K562 (cell line): ENCODE data around the gene VARS1. TPM values are rescaled to one million over a fixed set of nuclear protein-coding genes. Genes with fewer than 3 reads are reported as not detected.

Experiments used
- ARID2 ChIP-seq: fragments of 450-650 bp; IDR thresholded peaks from 2 replicates; pipeline ENCODE4 v1.6.1; 2017; ENCODE audit warnings: antibody characterized with exemption, mild to moderate bottlenecking
- ILK ChIP-seq: fragments of 450-650 bp; IDR thresholded peaks from 2 replicates; pipeline ENCODE4 v1.6.1; 2016; ENCODE audit warnings: missing genetic modification characterization, low read depth, mild to moderate bottlenecking, missing compliant biosample characterization, moderate library complexity, borderline replicate concordance
- MEF2A ChIP-seq: IDR thresholded peaks from 2 replicates; pipeline ENCODE4 v1.6.1; 2011; ENCODE audit warnings: low read depth, mild to moderate bottlenecking, low read length, moderate library complexity; ENCODE audit not compliant: control insufficient read depth
- PHB ChIP-seq: fragments of 250-450 bp; sonication (Bioruptor Pico); IDR thresholded peaks from 2 replicates; pipeline ENCODE4 v1.5.0; 2021
- POLR2A ChIP-seq: fragments of 450-650 bp; conservative IDR thresholded peaks from 2 replicates; pipeline ENCODE4 v1.6.1; 2016
- RAD21 ChIP-seq, 2 experiments: fragments of 250-450 bp in 1 of 2; fragments of 450-650 bp in 1 of 2; sonication (Bioruptor Pico) in 1 of 2; formaldehyde crosslinking in 1 of 2; IDR thresholded peaks in 1 of 2; conservative IDR thresholded peaks in 1 of 2; 2 replicates each; pipeline versions ENCODE4 v1.4.0 to v1.8.0; 2020 to 2022; ENCODE audit warnings: mild to moderate bottlenecking in 2 of 2, moderate library complexity in 1 of 2
- SRSF1 ChIP-seq: fragments of 200-400 bp; formaldehyde crosslinking; IDR thresholded peaks from 2 replicates; pipeline ENCODE4 v1.6.1; 2017; ENCODE audit warnings: mild to moderate bottlenecking, low read depth, low read length, moderate library complexity
- polyA plus RNA-seq, 8 experiments: library from polyadenylated mRNA; depleted of rRNA in 4 of 8; stranded (reverse) in 5 of 8; unstranded in 3 of 8; fragments of >200 nt; fragmentation: Nextera tagmentation in 2 of 8; fragmentation: Illumina TruSeq in 1 of 8; extraction: Ambion mirVana in 2 of 8; extraction: Trizol in 1 of 8; gene quantifications; 2 replicates each; pipeline versions ENCODE4 v1.2.1 to v1.2.3, GENCODE V29; 2011 to 2014; ENCODE audit warnings: inconsistent platforms in 1 of 8, missing spikeins in 1 of 8
- total RNA-seq, 7 experiments: library from RNA; depleted of rRNA in 6 of 7; stranded (reverse); fragments of >200 nt in 6 of 7; fragmentation: Illumina TruSeq in 2 of 7; extraction: Trizol in 2 of 7; gene quantifications; 2 replicates each; pipeline versions ENCODE4 v1.2.1 to v1.2.3, GENCODE V29; 2011 to 2021; ENCODE audit warnings: low replicate concordance in 1 of 7
- TF ChIP-seq, protein P1 (sequence below): sonication (generic); formaldehyde crosslinking; IDR thresholded peaks from 2 replicates; pipeline ENCODE4 v1.8.1; 2023; ENCODE audit warnings: mild to moderate bottlenecking, missing genetic modification reagents, moderate library complexity
- TF ChIP-seq, protein P2 (sequence below): fragments of 250-450 bp; sonication (Bioruptor Pico); IDR thresholded peaks from 2 replicates; pipeline ENCODE4 v1.8.0; 2022; ENCODE audit warnings: moderate library complexity, mild to moderate bottlenecking, inconsistent platforms
- TF ChIP-seq, protein P3 (sequence below): fragments of 250-450 bp; sonication (Bioruptor Pico); IDR thresholded peaks from 2 replicates; pipeline ENCODE4 v1.5.0; 2021; ENCODE audit warnings: mild to moderate bottlenecking, borderline replicate concordance
- TF ChIP-seq, protein P4 (sequence below), 3 experiments: IDR thresholded peaks in 2 of 3; conservative IDR thresholded peaks in 1 of 3; 2 replicates each; pipeline ENCODE4 v1.5.1; 2011 to 2012; ENCODE audit warnings: low read length in 3 of 3, mild to moderate bottlenecking in 3 of 3, control low read depth in 2 of 3, improper control_type of control experiment in 1 of 3, inconsistent platforms in 1 of 3, low read depth in 1 of 3, mixed read lengths in 1 of 3, moderate library complexity in 1 of 3; ENCODE audit not compliant: insufficient read depth in 2 of 3
- TF ChIP-seq, protein P5 (sequence below), 2 experiments: IDR thresholded peaks; 2 replicates each; pipeline ENCODE4 v1.6.1; 2011; ENCODE audit warnings: borderline replicate concordance in 1 of 2, control low read depth in 1 of 2, low read depth in 1 of 2, low read length in 1 of 2, mild to moderate bottlenecking in 1 of 2, mixed read lengths in 1 of 2, moderate library complexity in 1 of 2; ENCODE audit not compliant: insufficient read depth in 1 of 2, insufficient read length in 1 of 2, poor library complexity in 1 of 2, severe bottlenecking in 1 of 2; ENCODE audit errors: extremely low read depth in 1 of 2
- TF ChIP-seq, protein P6 (sequence below): sonication (generic); formaldehyde crosslinking; IDR thresholded peaks from 2 replicates; pipeline ENCODE4 v1.8.0; 2022; ENCODE audit warnings: mild to moderate bottlenecking, missing genetic modification reagents

VARS1 gene
- total and polyA plus RNA-seq, 9 of the 15 experiments (the other 6 are each of a cell fraction or from before 2014, with no cell fraction given): 2.9 to 488 (median 130) TPM

DNA sequence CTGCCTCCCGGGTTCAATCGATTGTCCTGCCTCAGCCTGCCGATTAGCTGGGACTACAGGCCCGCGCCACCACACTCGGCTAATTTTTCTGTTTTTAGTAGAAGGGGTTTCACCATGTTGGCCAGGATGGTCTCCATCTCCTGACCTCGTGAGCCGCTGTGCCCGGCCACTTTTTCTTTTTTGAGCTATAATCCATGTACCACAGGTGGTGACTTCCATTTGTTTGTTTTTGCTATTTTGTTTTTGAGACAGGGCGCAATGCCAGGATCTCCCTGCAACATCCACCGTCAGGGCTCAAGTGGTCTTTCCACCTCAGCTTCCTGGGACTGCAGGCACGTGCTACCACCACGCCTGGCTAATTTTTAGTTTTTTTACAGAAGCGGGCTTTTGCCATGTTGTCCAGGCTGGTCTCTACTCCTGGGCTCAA is 40.5 kb upstream of the VARS1 start (continued):
- TF ChIP-seq, protein P1, sequence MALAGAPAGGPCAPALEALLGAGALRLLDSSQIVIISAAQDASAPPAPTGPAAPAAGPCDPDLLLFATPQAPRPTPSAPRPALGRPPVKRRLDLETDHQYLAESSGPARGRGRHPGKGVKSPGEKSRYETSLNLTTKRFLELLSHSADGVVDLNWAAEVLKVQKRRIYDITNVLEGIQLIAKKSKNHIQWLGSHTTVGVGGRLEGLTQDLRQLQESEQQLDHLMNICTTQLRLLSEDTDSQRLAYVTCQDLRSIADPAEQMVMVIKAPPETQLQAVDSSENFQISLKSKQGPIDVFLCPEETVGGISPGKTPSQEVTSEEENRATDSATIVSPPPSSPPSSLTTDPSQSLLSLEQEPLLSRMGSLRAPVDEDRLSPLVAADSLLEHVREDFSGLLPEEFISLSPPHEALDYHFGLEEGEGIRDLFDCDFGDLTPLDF (CRISPR knock-in tag): peak; percentile 50
- TF ChIP-seq, protein P2, sequence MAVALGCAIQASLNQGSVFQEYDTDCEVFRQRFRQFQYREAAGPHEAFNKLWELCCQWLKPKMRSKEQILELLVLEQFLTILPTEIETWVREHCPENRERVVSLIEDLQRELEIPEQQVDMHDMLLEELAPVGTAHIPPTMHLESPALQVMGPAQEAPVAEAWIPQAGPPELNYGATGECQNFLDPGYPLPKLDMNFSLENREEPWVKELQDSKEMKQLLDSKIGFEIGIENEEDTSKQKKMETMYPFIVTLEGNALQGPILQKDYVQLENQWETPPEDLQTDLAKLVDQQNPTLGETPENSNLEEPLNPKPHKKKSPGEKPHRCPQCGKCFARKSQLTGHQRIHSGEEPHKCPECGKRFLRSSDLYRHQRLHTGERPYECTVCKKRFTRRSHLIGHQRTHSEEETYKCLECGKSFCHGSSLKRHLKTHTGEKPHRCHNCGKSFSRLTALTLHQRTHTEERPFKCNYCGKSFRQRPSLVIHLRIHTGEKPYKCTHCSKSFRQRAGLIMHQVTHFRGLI (CRISPR knock-in tag): no peak
- TF ChIP-seq, protein P3, sequence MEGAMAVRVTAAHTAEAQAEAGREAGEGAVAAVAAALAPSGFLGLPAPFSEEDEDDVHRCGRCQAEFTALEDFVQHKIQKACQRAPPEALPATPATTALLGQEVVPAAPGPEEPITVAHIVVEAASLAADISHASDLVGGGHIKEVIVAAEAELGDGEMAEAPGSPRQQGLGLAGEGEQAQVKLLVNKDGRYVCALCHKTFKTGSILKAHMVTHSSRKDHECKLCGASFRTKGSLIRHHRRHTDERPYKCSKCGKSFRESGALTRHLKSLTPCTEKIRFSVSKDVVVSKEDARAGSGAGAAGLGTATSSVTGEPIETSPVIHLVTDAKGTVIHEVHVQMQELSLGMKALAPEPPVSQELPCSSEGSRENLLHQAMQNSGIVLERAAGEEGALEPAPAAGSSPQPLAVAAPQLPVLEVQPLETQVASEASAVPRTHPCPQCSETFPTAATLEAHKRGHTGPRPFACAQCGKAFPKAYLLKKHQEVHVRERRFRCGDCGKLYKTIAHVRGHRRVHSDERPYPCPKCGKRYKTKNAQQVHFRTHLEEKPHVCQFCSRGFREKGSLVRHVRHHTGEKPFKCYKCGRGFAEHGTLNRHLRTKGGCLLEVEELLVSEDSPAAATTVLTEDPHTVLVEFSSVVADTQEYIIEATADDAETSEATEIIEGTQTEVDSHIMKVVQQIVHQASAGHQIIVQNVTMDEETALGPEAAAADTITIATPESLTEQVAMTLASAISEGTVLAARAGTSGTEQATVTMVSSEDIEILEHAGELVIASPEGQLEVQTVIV (CRISPR knock-in tag): 0 out of 2 replicates have a peak, but pooled peaks have one; percentile 13
- TF ChIP-seq, protein P4, sequence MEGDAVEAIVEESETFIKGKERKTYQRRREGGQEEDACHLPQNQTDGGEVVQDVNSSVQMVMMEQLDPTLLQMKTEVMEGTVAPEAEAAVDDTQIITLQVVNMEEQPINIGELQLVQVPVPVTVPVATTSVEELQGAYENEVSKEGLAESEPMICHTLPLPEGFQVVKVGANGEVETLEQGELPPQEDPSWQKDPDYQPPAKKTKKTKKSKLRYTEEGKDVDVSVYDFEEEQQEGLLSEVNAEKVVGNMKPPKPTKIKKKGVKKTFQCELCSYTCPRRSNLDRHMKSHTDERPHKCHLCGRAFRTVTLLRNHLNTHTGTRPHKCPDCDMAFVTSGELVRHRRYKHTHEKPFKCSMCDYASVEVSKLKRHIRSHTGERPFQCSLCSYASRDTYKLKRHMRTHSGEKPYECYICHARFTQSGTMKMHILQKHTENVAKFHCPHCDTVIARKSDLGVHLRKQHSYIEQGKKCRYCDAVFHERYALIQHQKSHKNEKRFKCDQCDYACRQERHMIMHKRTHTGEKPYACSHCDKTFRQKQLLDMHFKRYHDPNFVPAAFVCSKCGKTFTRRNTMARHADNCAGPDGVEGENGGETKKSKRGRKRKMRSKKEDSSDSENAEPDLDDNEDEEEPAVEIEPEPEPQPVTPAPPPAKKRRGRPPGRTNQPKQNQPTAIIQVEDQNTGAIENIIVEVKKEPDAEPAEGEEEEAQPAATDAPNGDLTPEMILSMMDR (IDR thresholded peaks at IDR 0.05 in 2 of 3, conservative IDR thresholded peaks at IDR 0.05 in 1 of 3; ENCODE audit: insufficient read depth in 2 of 3, low read depth in 1 of 3, low read length in 3 of 3): 0 out of 6 replicates have a peak, but pooled peaks of 1 of the 3 experiments have one; percentile 2
- no peak for TF ChIP-seq MEF2A
- peak; percentile 31; the same call in 1 of the 2 replicates for TF ChIP-seq POLR2A
- no peak for TF ChIP-seq RAD21 (CRISPR knock-in tag; conservative IDR thresholded peaks at IDR 0.05 in 1 of 2, IDR thresholded peaks at IDR 0.05 in 1 of 2)
- TF ChIP-seq, protein P5, sequence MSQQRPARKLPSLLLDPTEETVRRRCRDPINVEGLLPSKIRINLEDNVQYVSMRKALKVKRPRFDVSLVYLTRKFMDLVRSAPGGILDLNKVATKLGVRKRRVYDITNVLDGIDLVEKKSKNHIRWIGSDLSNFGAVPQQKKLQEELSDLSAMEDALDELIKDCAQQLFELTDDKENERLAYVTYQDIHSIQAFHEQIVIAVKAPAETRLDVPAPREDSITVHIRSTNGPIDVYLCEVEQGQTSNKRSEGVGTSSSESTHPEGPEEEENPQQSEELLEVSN (IDR thresholded peaks at IDR 0.05; ENCODE audit: borderline replicate concordance in 1 of 2, extremely low read depth in 1 of 2, insufficient read depth in 1 of 2, insufficient read length in 1 of 2, low read depth in 1 of 2, low read length in 1 of 2, poor library complexity in 1 of 2, severe bottlenecking in 1 of 2): peak in 1 of 2 experiments; percentile 17
- no peak for TF ChIP-seq PHB
- TF ChIP-seq ILK (tag): no peak
- TF ChIP-seq ARID2: no peak
- TF ChIP-seq, protein P6, sequence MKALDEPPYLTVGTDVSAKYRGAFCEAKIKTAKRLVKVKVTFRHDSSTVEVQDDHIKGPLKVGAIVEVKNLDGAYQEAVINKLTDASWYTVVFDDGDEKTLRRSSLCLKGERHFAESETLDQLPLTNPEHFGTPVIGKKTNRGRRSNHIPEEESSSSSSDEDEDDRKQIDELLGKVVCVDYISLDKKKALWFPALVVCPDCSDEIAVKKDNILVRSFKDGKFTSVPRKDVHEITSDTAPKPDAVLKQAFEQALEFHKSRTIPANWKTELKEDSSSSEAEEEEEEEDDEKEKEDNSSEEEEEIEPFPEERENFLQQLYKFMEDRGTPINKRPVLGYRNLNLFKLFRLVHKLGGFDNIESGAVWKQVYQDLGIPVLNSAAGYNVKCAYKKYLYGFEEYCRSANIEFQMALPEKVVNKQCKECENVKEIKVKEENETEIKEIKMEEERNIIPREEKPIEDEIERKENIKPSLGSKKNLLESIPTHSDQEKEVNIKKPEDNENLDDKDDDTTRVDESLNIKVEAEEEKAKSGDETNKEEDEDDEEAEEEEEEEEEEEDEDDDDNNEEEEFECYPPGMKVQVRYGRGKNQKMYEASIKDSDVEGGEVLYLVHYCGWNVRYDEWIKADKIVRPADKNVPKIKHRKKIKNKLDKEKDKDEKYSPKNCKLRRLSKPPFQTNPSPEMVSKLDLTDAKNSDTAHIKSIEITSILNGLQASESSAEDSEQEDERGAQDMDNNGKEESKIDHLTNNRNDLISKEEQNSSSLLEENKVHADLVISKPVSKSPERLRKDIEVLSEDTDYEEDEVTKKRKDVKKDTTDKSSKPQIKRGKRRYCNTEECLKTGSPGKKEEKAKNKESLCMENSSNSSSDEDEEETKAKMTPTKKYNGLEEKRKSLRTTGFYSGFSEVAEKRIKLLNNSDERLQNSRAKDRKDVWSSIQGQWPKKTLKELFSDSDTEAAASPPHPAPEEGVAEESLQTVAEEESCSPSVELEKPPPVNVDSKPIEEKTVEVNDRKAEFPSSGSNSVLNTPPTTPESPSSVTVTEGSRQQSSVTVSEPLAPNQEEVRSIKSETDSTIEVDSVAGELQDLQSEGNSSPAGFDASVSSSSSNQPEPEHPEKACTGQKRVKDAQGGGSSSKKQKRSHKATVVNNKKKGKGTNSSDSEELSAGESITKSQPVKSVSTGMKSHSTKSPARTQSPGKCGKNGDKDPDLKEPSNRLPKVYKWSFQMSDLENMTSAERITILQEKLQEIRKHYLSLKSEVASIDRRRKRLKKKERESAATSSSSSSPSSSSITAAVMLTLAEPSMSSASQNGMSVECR: peak; percentile 38; the same call in 1 of the 2 replicates
- TF ChIP-seq SRSF1: no peak
